Choroid plexus epithelial cell (primary cell): Measurements from ENCODE around the gene ZNF267.
"Not testable (repeated sequence)": the region's sequence is repeated elsewhere in the genome, so short reads cannot be mapped to it uniquely, and the experiment has no call there.

Experiments
- DNase-seq: peaks from one replicate; pipeline ENCODE4 v3.0.0-alpha.2; 2010; ENCODE audit warnings: low read depth
- H3K4me3 ChIP-seq: 2 replicates; pipeline ENCODE4 v1.5.1; 2011; ENCODE audit warnings: low read depth, mild to moderate bottlenecking, control low read depth, low read length, moderate library complexity
- TF ChIP-seq, protein P1 (sequence below): conservative IDR thresholded peaks from 2 replicates; pipeline ENCODE4 v1.5.1; 2011; ENCODE audit warnings: low read depth, mild to moderate bottlenecking, control low read depth, inconsistent platforms, low read length, moderate library complexity

ZNF267 gene

DNA sequence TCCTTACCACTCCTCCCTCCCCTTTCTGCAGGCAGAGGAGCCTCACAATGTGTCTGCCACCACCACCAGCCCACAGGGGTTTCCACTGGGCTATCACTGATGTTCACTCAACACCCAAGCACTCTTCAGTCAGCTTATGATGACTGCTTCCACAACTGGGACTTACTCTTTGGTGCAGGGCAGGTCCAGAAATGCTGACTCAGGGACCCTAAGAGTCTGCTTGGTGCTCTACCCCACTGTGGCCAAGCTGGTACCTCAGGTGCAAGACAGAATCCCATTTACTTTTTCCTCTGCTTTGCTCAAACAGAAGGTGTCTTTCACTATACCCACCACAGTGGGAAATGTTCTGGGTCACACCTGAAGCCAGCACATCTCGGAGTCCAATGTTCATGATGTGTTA is 40.1 kb downstream of the ZNF267 start:
- no peak for DNase-seq
- no peak overlapping the region for H3K4me3 ChIP-seq
- TF ChIP-seq, protein P1, sequence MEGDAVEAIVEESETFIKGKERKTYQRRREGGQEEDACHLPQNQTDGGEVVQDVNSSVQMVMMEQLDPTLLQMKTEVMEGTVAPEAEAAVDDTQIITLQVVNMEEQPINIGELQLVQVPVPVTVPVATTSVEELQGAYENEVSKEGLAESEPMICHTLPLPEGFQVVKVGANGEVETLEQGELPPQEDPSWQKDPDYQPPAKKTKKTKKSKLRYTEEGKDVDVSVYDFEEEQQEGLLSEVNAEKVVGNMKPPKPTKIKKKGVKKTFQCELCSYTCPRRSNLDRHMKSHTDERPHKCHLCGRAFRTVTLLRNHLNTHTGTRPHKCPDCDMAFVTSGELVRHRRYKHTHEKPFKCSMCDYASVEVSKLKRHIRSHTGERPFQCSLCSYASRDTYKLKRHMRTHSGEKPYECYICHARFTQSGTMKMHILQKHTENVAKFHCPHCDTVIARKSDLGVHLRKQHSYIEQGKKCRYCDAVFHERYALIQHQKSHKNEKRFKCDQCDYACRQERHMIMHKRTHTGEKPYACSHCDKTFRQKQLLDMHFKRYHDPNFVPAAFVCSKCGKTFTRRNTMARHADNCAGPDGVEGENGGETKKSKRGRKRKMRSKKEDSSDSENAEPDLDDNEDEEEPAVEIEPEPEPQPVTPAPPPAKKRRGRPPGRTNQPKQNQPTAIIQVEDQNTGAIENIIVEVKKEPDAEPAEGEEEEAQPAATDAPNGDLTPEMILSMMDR: no peak

DNA sequence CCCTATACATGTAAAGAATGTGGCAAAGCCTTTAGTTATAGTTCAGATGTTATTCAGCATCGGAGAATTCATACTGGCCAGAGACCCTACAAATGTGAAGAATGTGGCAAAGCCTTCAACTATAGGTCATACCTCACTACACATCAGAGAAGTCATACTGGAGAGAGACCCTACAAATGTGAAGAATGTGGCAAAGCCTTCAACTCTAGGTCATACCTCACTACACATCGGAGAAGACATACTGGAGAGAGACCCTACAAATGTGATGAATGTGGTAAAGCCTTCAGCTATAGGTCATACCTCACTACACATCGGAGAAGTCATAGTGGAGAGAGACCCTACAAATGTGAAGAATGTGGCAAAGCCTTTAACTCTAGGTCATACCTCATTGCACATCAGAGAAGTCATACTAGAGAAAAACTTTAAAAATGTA is 42.5 kb downstream of the ZNF267 start:
- no peak overlapping the region for H3K4me3 ChIP-seq
- TF ChIP-seq, protein P1: no peak
- DNase-seq: no peak

GRCh38 chr16:31920373-31920772 is 46.8 kb downstream of the ZNF267 start:
- no peak for DNase-seq
- TF ChIP-seq, protein P1: no peak
- H3K4me3 ChIP-seq: no peak overlapping the region

- DNase-seq, H3K4me3 ChIP-seq: not testable (repeated sequence)
These were observed 78.2 kb downstream of the ZNF267 start for GRCh38 chr16:31951806-31952205.

- not testable (repeated sequence) for DNase-seq, H3K4me3 ChIP-seq
These were observed 78.6 kb downstream of the ZNF267 start for GRCh38 chr16:31952206-31952605.

GRCh38 chr16:31956221-31956620 is 82.6 kb downstream of the ZNF267 start:
- DNase-seq, H3K4me3 ChIP-seq: not testable (repeated sequence)

DNA sequence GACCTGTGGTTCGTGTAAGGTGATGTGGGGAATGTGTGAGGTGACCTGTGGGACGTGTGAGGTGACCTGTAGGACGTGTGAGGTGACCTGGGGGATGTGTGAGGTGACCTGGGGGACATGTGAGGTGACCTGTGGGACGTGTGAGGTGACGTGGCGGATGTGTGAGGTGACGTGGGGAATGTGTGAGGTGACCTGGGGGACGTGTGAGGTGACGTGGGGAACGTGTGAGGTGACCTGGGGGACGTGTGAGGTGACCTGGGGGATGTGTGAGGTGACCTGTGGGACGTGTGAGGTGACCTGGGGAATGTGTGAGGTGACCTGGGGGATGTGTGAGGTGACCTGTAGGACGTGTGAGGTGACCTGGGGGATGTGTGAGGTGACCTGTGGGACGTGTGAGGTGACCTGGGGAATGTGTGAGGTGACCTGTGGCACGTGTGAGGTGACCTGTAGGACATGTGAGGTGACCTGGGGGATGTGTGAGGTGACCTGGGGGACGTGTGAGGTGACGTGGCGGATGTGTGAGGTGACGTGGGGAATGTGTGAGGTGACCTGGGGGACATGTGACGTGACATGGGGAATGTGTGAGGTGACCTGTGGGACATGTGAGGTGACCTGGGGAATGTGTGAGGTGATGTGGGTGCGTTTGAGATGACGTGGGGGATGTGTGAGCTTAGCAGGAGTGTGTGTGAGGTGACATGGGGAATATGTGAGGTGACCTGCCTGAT is 86.7 kb downstream of the ZNF267 start:
- DNase-seq: not testable (repeated sequence)

More for the DNA sequence above, 86.7 kb downstream of the ZNF267 start:
- not testable (repeated sequence) for H3K4me3 ChIP-seq
